Activated T-cell treated with anti-CD3 and anti-CD28 coated beads, Interleukin-2, amount 50 U/mL, for 72 hours (primary cell): ENCODE measurements around the gene ELFN1. TPM values are rescaled to one million over a fixed set of nuclear protein-coding genes. Genes with fewer than 3 reads are reported as not detected.

ENCODE experiments used
- ATAC-seq, 2 donors: fragments of 150-1000 bp; cut with Tn5 transposase; replicated peaks in 1 of 2; 2 replicates each; pipeline ENCODE4 v1.10.0; 2021; ENCODE audit warnings: moderate library complexity in 2 of 2, mild to moderate bottlenecking in 1 of 2
- DNase-seq, 2 donors: peaks; one replicate each; pipeline ENCODE4 v3.0.0; 2021 to 2022; ENCODE audit warnings: mixed read lengths in 1 of 2
- H3K27ac Mint-ChIP-seq: one replicate; pipeline ENCODE4 v1.8.0; 2022; ENCODE audit warnings: mild to moderate bottlenecking, moderate library complexity, mixed read lengths
- H3K27me3 Mint-ChIP-seq: one replicate; pipeline ENCODE4 v1.8.0; 2022; ENCODE audit warnings: low read depth, mixed read lengths
- H3K36me3 Mint-ChIP-seq, 2 donors: one replicate each; pipeline ENCODE4 v1.8.0; 2022; ENCODE audit warnings: mixed read lengths in 2 of 2, mild to moderate bottlenecking in 1 of 2; ENCODE audit not compliant: insufficient read depth in 2 of 2
- H3K4me1 Mint-ChIP-seq: one replicate; pipeline ENCODE4 v1.8.0; 2022; ENCODE audit warnings: low read depth, mixed read lengths
- H3K4me3 Mint-ChIP-seq, 2 donors: one replicate each; pipeline ENCODE4 v1.8.0; 2022; ENCODE audit warnings: mild to moderate bottlenecking in 2 of 2, mixed read lengths in 2 of 2, moderate library complexity in 2 of 2
- H3K9me3 Mint-ChIP-seq, 2 donors: one replicate each; pipeline ENCODE4 v1.8.0; 2022; ENCODE audit warnings: mixed read lengths in 2 of 2
- total RNA-seq, 2 donors: library from RNA; stranded (reverse); gene quantifications; one replicate each; pipeline ENCODE4 v1.2.3, GENCODE V29; 2022

ELFN1 gene
- total RNA-seq, 2 donors from 2014 or later, result not detected

- no peaks in the 10 kb centered on the region for H3K27me3 Mint-ChIP-seq
- ATAC-seq, result no peak
- no peaks in the 10 kb centered on the region for H3K4me1 Mint-ChIP-seq
- DNase-seq, result no peak
- H3K9me3 Mint-ChIP-seq, result peaks cover 0 to 4% of the 10 kb centered on the region in 2 donors
- H3K4me3 Mint-ChIP-seq, result no peak overlapping the region
- H3K36me3 Mint-ChIP-seq, result peaks cover 0 to 5% of the 10 kb centered on the region in 2 donors
- H3K27ac Mint-ChIP-seq, result no peak overlapping the region
These were observed 8.0 kb downstream of the ELFN1 start for GRCh38 chr7:1678081-1678543.

- H3K9me3 Mint-ChIP-seq, result peaks cover 0 to 9% of the 10 kb centered on the region in 2 donors
- no peaks in the 10 kb centered on the region for H3K27me3 Mint-ChIP-seq
- DNase-seq, result no peak
- no peak overlapping the region for H3K27ac Mint-ChIP-seq
- no peaks in the 10 kb centered on the region for H3K4me1 Mint-ChIP-seq
- no peak overlapping the region for H3K4me3 Mint-ChIP-seq
- no peak for ATAC-seq
- H3K36me3 Mint-ChIP-seq, result peaks cover 4 to 6% of the 10 kb centered on the region in 2 donors
These were observed 8.7 kb downstream of the ELFN1 start for GRCh38 chr7:1678571-1679325.

- Mint-ChIP-seq H3K4me3 (no peak overlapping the region), H3K4me1 (no peaks in the 10 kb centered on the region)
- no peak for ATAC-seq
These were observed 9.4 kb downstream of the ELFN1 start for GRCh38 chr7:1679326-1679965.

GRCh38 chr7:1679966-1680730 is 10.1 kb downstream of the ELFN1 start:
- H3K27me3 Mint-ChIP-seq, result no peaks in the 10 kb centered on the region
- H3K27ac Mint-ChIP-seq, result no peak overlapping the region
- H3K4me1 Mint-ChIP-seq, result no peaks in the 10 kb centered on the region
- no peak overlapping the region for H3K4me3 Mint-ChIP-seq
- no peak for ATAC-seq
- peaks cover 6 to 16% of the 10 kb centered on the region in 2 donors for H3K9me3 Mint-ChIP-seq
- DNase-seq, result no peak
- peaks cover 6 to 14% of the 10 kb centered on the region in 2 donors for H3K36me3 Mint-ChIP-seq

More at GRCh38 chr7:1679326-1679965, 9.4 kb downstream of the ELFN1 start:
- peaks cover 4 to 10% of the 10 kb centered on the region in 2 donors for H3K36me3 Mint-ChIP-seq
- H3K9me3 Mint-ChIP-seq, result peaks cover 4 to 12% of the 10 kb centered on the region in 2 donors
- no peak for DNase-seq
- no peak overlapping the region for H3K27ac Mint-ChIP-seq
- H3K27me3 Mint-ChIP-seq, result no peaks in the 10 kb centered on the region

GRCh38 chr7:1681581-1681980 is 11.5 kb downstream of the ELFN1 start:
- H3K9me3 Mint-ChIP-seq, result peaks cover 13 to 21% of the 10 kb centered on the region in 2 donors
- H3K36me3 Mint-ChIP-seq, result peaks cover 8 to 21% of the 10 kb centered on the region in 2 donors
- ATAC-seq (no peak), DNase-seq (no peak)
- no peak overlapping the region for H3K4me3 Mint-ChIP-seq
- H3K27me3 Mint-ChIP-seq, result no peaks in the 10 kb centered on the region
- H3K27ac Mint-ChIP-seq, result no peak overlapping the region
- H3K4me1 Mint-ChIP-seq, result no peaks in the 10 kb centered on the region

- H3K4me1 Mint-ChIP-seq, result no peaks in the 10 kb centered on the region
- DNase-seq (no peak), ATAC-seq (no peak)
- peaks cover 17 to 21% of the 10 kb centered on the region in 2 donors for H3K9me3 Mint-ChIP-seq
- H3K4me3 Mint-ChIP-seq, result no peak overlapping the region
- H3K36me3 Mint-ChIP-seq, result peaks cover 10 to 21% of the 10 kb centered on the region in 2 donors
- peaks cover 2% of the 10 kb centered on the region for H3K27me3 Mint-ChIP-seq
- H3K27ac Mint-ChIP-seq, result no peak overlapping the region
These were observed 15.0 kb downstream of the ELFN1 start for GRCh38 chr7:1685000-1685624.

- ATAC-seq (no peak), DNase-seq (no peak)
- Mint-ChIP-seq H3K4me1 (no peaks in the 10 kb centered on the region), H3K36me3 (peaks cover 6 to 14% of the 10 kb centered on the region in 2 donors), H3K9me3 (peaks cover 15 to 20% of the 10 kb centered on the region in 2 donors), H3K27ac (no peak overlapping the region), H3K4me3 (no peak overlapping the region), H3K27me3 (peaks cover 8% of the 10 kb centered on the region)
These were observed 18.5 kb downstream of the ELFN1 start for GRCh38 chr7:1688542-1688941.

- H3K27ac Mint-ChIP-seq, result no peak overlapping the region
- H3K4me3 Mint-ChIP-seq, result no peak overlapping the region
- no peaks in the 10 kb centered on the region for H3K4me1 Mint-ChIP-seq
- H3K27me3 Mint-ChIP-seq, result peaks cover 8% of the 10 kb centered on the region
- no peak for ATAC-seq
- DNase-seq, result no peak
- H3K36me3 Mint-ChIP-seq, result peaks cover 6 to 12% of the 10 kb centered on the region in 2 donors
- H3K9me3 Mint-ChIP-seq, result peaks cover 12 to 17% of the 10 kb centered on the region in 2 donors
These were observed 19.2 kb downstream of the ELFN1 start for GRCh38 chr7:1689311-1689710.

GRCh38 chr7:1690359-1690958 is 20.4 kb downstream of the ELFN1 start:
- no peak overlapping the region for H3K27ac Mint-ChIP-seq
- H3K36me3 Mint-ChIP-seq, result peaks cover 2 to 3% of the 10 kb centered on the region in 2 donors
- H3K9me3 Mint-ChIP-seq, result peaks cover 5 to 12% of the 10 kb centered on the region in 2 donors
- peaks cover 8% of the 10 kb centered on the region for H3K27me3 Mint-ChIP-seq
- no peak for DNase-seq
- ATAC-seq, result no peak
- no peaks in the 10 kb centered on the region for H3K4me1 Mint-ChIP-seq
- H3K4me3 Mint-ChIP-seq, result no peak overlapping the region

GRCh38 chr7:1691096-1691495 is 21.0 kb downstream of the ELFN1 start:
- H3K27ac Mint-ChIP-seq, result no peak overlapping the region
- ATAC-seq (no peak), DNase-seq (no peak)
- H3K36me3 Mint-ChIP-seq, result peaks cover under 1 to 2% of the 10 kb centered on the region in 2 donors
- H3K4me1 Mint-ChIP-seq, result no peaks in the 10 kb centered on the region
- peaks cover 4 to 10% of the 10 kb centered on the region in 2 donors for H3K9me3 Mint-ChIP-seq
- peaks cover 8% of the 10 kb centered on the region for H3K27me3 Mint-ChIP-seq
- H3K4me3 Mint-ChIP-seq, result no peak overlapping the region

GRCh38 chr7:1691601-1692514 is 21.8 kb downstream of the ELFN1 start:
- Mint-ChIP-seq H3K36me3 (peaks cover 0 to 2% of the 10 kb centered on the region in 2 donors), H3K4me3 (no peak overlapping the region), H3K27ac (no peak overlapping the region), H3K4me1 (no peaks in the 10 kb centered on the region), H3K9me3 (peaks cover 2 to 5% of the 10 kb centered on the region in 2 donors), H3K27me3 (peaks cover 8% of the 10 kb centered on the region)
- DNase-seq (no peak), ATAC-seq (no peak)
